HG02571 (cell line): ENCODE results near the gene CORO7.
"Not testable (repeated sequence)": the region's sequence is repeated elsewhere in the genome, so short reads cannot be mapped to it uniquely, and the experiment has no call there.

Experiments used
- ATAC-seq: cut with Tn5 transposase; IDR thresholded peaks from one replicate; pipeline ENCODE4 v1.9.1; 2021; ENCODE audit warnings: mild to moderate bottlenecking, moderate library complexity; ENCODE audit not compliant: unreplicated experiment

CORO7 gene

DNA sequence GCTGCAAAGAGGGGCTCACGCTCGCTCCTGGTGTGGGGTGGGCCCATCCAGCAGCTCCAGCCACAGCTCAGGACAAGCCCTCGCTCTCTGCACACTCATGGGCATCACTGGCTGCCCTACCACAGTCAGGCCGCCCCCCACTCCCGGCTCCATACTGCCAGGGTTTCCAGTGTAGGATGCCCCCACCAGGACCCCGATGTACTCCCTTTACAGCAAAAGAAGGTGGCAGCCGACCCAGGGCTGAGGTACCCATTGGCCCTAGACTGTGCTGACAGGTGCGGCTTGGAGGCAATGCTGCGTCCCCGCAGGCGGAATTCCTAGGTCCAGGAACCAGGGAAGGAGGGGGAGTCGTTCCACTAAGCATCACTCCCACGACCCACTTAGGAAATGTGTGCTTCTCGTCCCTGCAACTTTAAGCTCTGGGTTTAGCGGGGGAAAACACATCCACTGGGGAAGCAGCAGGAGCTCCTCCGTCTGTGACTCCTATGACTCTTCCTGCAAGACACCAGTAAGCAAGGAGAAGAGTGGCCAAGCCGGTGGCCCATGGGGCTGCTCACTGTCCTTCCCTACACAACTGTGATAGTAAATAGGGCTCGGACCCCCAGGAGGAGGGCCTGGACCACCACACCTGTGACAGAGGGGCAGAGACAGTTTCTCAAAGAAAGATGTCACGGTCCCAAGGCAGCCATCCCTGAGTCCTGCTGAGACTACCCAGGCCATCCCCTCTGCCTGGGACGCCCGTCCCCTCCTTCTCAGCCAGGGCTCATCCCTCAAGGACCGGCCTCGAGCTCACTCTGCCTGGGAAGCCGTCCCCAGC, 13.1 kb downstream of the CORO7 start:
- ATAC-seq, result no peak

- no peak for ATAC-seq
These were observed 13.8 kb downstream of the CORO7 start for GRCh38 chr16:4402439-4403132.

GRCh38 chr16:4401510-4401909, 14.9 kb downstream of the CORO7 start:
- no peak for ATAC-seq

DNA sequence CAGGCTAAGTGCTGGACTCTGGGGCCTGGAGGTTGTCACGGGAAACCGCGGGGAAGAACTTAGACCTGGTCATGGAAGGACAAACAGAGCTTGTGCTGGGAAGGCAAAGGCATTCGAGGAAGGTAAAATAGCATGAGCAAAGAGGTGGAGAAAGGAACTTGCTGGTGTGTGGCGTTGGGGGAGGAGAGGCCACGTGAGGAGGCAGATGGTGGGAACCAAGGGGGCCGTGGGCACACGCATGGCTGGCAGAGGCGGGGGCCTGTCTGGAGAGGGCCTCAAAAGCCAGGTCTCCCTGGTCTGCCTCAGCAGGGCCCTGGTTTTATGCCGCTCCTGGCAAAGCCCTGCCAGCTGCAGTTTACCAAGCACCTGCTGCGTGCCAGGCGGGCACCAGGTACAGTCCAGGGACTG, 15.3 kb downstream of the CORO7 start:
- ATAC-seq, result no peak

- no peak for ATAC-seq
These were observed 17.2 kb downstream of the CORO7 start for GRCh38 chr16:4399001-4399730.

DNA sequence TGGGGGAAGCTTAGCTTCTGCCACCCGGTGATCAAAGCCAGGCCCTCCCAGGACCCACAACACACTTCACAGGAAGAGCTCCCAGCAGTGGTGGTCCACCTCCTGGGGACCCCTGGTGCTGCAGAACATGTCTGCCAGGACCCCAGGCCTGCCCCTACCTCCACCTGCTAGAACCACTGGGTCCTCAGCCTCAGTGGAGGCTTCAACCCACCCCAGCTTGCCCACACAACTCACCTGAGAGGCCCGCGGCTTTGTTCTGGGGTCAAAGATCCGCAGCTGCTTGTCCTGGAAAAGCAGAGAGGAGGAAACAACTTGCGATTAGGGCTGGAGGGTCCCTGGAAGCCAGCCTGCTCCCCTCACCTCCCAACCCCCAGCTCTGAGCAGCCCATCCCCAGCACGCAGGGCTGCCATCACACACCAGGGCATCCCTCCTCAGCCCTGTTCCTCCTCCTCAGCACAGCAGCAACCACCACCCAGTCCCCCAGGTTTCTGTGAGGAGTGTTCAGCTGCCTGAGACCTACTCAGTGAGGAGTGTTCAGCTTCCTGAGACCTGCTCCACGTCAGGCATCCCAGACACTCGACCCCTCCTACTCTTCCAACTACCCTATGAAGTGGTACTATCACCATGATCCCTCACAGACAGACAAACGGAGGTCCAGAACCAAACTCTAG, 21.2 kb downstream of the CORO7 start:
- no peak for ATAC-seq

GRCh38 chr16:4393850-4394249, 22.5 kb downstream of the CORO7 start:
- not testable (repeated sequence) for ATAC-seq

DNA sequence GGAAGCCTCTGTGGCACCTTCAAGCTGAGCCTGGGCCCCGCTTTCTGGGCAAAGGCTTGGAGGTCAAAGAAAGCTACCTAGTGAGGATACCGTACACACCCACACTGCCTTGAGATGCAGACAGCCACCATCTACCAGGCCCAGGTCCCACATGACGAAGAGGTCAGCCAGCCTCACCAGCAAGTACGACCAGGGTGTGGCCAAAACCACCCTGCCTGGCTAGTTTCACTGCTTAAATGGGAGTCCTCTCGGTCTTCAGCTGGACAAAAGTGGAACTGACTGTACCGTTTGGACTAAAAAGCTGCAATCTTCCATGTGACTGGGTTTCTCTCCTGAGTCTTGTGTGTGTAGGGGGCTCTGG, 23.2 kb downstream of the CORO7 start:
- no peak for ATAC-seq

DNA sequence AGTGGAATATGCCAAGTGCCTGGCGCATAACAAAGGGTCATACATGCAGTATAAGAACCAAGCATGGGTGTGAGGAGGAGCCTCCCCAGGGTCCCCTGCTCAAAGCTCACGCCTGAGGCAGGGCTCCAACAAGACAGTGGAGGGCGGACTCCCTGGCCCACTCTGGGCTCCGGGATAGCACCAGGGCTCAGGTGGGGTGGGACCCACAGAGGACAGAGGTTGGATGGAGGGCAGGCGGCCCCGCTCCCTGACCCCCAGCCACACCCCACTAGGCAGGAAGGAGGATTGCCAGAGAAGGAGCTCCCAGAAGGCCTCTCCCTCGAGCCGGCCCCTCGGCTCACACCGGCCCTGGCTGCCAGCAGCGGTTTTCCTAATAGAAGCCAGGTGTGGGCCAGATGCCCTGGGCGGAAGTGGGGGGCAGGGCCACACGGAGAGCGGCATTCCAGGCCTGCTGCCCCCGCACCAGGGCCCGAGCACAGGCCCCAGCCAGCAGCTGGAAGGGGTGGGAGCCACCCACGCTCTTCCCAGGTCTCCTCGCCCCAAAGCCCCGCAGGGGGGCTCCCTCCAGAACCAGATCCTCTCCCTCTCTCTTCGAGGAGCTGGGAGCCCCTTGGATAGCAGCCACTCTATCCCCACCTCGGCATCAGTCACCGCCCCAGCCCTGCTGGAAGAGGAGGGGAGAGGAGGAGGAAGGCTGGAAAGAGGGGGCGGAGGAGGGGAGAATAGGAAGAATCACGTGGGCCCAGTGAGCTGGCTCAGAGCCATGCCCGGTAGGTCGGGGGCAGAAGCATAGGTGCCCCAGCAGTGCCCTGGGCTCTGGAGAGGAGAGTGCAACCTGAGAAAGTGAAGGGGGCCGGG, 23.8 kb downstream of the CORO7 start:
- ATAC-seq, result no peak

DNA sequence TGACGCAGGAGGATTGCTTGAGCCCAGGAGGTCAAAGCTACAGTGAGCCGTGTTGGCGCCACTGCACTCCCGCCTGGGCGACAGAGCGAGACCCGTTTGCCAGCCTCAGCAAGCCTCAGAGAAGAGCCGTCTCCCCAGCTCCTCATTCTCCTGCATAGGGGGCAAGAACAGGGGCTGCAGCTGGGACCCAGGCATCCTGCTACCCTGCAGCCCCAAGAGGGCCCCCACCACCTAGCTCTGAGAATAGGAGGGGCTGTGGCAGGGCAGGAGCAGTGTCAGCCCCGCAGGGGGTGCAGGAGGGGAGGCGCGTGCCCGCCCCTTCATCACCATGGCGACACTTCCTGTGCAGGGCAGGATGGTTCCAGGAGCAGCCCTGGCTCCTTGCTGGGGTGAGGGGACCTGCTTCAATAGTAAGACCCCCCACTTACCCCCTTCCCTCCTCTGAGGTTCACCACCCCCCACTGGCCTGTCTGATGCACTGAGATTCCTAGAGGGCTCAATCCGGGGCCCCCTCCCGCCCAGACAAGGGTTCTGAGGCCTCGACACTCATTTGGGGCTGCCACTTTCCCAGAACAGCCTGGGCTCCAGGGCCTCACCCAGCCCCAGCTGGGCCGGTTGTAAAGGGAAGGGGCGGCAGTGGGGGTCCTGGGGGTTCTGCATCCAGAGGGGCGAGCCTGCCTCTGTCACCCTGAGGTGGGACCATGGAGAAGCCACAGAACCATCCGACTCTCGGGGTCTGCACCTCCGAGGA, 24.6 kb downstream of the CORO7 start:
- ATAC-seq, result no peak

GRCh38 chr16:4390266-4391260, 25.8 kb downstream of the CORO7 start:
- ATAC-seq, result no peak

GRCh38 chr16:4389051-4389955, 27.1 kb downstream of the CORO7 start:
- no peak for ATAC-seq

- ATAC-seq, result no peak
These were observed 27.9 kb downstream of the CORO7 start for GRCh38 chr16:4388271-4389021.

- no peak for ATAC-seq
These were observed 28.6 kb downstream of the CORO7 start for GRCh38 chr16:4387781-4388180.

GRCh38 chr16:4386951-4387565, 29.3 kb downstream of the CORO7 start:
- no peak for ATAC-seq

DNA sequence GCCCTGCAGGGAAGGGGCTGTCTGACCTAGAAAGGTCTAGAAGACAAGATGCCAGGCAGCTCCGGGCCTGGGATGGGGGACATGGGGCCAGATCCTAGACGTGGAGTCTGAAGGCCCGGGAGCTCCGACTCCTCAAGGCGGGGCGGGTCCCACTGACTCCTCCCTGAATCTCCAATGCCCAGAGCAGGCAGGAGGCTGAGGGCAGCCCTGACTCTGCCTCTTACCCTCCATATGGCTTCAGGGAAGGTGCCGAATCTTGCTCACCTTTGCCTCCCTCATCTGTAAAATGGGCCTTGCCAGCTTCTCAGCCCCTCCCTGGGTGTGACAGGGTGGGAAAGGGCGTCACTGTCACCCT, 30.0 kb downstream of the CORO7 start:
- no peak for ATAC-seq
